ENCODE measurements around the gene MAP3K4.

MAP3K4 gene

DNA sequence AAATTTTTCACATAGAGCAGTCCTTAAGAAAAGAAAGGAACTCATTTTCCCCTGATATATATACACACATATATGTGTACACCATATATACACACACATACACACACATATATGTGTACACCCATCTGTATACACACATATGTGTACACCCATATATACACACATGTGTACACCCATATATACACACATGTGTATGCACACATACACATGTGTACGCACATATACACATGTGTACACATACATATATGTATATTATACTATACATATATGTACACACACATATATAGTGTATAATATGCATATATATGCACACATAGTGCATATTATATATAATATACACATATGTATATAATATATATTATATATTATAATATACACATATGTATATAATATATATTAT, 9.1 kb downstream of the MAP3K4 start:
- DNase-seq (ENCODE audit: low spot score): no peak

DNA sequence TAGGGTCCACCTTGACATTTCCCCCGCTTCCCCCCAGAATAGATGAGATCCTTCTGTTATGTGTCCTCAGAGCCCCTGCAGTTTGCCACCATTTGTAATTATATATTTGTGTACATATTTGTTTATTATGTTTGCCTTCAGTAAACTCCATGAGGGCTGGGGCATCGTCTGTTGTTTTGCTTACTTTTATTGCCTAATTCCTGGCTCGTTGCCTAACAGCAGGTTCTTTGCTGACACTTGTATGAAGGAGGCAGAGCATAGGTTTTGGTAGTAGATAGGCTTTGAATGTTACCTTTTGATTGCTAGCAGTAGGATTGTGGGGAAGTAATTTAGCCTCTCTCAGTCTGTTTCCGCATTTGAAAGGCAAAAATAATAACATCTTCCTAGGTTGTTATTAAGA, 9.9 kb downstream of the MAP3K4 start:
- no peak for DNase-seq (ENCODE audit: low spot score)

DNA sequence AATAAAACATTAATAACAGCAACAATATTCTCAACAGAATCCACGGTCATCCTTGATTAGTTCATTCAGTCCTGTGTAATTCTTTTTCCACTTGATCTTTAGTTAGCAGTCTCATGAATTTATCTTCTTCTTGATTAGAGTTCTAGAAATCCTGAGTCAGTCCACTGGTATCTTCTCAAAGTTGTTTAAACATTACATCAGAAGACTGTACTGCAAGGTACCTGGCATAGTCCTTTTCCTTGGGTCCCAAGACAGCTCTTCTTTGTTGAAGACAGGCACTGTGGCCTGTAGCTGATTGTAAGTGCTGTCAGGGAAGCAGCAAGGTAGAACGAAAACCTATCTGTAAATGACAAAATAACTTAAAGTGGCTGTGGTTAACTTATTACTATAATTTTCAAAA, 11.8 kb downstream of the MAP3K4 start:
- no peak for DNase-seq (ENCODE audit: low spot score)

DNA sequence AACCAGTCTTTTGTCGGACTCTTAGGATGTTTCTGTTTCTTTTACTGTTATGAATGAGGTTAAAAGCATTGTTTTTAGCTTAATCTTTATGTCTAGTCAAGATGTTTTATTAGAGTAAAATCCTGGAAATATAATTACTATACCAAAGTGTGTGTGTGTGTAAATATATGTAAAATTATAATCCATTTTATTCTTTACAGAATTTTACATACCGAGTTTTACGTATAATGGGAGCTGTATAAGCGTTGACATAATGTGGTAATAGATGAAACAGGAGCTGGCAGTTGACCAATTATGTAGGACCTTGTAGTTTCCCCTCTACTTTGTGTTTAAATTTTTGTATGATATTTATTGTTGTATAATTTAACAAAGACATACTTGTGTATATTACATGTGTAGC, 16.7 kb downstream of the MAP3K4 start:
- DNase-seq (ENCODE audit: low spot score): no peak

DNA sequence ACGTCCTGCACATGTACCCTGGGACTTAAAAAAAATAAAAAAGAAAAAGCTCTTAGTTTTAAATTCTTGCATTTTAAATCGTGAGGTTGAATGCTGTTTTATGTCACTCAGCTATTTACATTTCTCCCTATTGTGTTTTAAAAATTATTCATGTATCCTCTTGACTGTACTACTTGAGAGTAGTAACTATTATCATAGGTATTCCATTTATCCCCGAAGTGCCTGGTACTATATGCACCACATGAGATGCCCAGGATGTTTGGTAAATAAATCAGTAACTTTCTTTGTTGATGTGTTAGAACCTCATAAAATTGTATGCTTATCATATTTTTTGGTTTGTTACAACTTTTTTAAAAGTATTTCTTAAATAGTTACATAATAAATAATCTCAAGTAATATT, 18.4 kb downstream of the MAP3K4 start:
- DNase-seq (ENCODE audit: low spot score): no peak

DNA sequence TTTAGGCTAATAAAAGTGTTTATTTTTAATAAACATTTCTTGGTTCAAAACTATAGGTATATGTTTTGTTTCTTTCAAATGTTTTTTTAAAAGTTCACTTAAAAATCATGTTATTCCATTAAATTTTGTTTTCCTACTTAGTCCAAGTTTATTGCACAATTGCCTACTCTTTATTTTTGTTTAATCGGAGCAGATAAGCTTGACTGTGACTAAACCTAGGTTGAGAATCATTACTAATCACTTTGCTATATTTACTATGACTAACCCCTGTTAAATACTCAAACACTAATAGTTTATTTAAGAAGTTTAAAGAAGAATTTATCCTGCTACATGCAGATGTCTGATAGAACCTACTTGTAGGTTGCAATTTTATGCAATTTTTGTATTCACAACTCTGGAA, 18.8 kb downstream of the MAP3K4 start:
- no peak for DNase-seq (ENCODE audit: low spot score)

DNA sequence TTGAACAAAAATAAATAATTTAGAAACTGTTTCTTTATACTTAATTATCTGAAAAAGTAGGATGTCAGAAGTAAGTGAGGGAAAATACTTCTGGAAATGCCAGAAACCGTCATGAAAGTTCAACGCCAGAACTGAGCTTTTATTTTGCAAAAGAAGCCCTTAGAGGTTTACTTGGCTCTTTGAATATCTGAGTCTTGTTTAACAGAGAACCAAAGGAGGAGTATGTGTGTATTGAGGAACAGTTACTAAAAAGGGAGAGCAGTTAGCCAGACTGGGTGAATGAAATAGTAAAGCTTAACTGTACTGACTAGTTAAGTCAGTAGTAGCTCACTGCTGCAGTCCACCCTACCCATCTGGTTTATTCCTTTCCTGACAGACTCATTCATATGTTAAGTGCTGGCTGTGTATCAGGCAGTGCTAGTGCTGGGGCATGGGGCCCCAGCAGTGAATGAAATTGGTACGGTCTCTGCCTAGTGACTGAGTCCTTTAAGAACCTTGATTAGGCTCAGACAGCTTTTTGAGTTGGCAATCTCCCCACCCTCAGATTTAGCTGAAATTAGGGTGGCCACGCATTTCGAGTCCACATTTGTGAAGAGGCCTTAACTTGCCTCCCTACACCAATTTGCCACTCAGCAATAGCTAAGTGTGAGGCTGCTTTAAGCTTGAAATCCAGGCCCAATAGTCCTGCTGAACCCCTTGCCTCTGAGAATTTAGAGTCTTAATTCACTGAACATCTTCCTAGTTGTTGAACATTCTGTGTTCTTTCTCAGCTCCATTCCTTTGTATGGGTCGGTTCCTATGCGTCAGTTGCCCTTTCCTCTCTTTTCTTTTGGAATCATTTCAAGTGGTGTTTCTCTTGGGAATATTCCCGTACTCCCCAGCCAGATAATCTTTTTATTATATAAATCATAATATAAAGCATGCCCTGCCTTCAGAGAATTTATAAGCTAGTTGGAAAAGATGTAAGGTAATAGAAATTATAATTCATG, 20.2 kb downstream of the MAP3K4 start:
- no peak for DNase-seq (ENCODE audit: low spot score)

DNA sequence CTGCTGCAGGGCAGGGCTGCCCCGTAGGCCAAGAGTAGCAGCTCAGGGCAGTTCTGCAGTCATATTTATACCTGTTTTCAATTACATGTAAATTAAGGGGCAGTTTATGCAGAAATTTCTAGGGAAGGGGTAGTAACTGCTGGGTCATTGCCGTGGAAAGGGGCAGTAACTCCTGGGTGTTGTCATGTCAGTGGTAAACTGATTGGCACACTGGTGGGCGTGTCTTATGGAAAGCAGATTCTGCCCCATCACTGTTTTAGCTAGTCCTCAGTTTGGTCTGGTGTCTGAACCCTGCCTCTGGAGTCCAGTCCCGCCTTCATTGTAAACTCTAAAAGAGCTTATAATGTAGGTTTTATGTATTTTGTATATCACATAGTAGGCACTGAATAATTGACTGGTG, 22.1 kb downstream of the MAP3K4 start:
- no peak for DNase-seq (ENCODE audit: low spot score)

DNA sequence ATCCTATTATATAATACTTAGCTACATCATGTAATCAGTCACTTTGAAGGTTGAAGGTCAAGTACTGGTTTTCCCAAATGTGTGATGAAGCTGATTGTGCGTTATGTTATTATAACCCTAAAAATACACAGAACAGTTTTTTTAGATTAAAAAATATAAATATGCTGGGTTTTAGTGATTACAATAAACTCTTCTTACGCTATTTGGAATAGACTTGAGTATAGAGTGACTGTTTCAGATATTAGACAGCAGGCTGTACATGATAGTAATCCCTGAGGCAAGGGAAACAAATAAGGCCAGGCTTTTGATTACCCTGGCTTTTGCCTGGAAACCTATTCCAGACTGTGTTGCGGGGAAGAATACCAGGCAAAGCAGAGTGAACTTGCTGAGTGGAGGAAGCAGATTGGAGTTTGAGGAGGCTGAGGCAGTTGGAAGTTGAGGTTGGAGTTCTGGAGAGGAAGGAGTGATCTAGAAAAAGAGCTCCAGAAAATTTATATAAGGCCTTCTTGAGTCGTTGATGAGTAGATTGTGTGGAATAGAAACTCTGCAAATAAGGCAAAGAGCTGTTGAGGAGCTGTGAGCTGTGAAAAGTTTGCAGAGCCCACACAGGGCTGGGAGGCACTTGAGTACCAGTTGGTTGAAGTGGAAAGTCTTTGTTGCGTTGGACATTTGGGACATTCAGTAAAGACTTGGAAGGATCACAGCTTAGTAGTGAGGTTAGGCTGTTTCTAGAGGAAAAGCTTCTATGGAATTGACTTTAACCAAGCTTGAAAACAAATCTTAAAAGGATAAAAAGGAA, 26.4 kb downstream of the MAP3K4 start:
- no peak for DNase-seq (ENCODE audit: low spot score)

DNA sequence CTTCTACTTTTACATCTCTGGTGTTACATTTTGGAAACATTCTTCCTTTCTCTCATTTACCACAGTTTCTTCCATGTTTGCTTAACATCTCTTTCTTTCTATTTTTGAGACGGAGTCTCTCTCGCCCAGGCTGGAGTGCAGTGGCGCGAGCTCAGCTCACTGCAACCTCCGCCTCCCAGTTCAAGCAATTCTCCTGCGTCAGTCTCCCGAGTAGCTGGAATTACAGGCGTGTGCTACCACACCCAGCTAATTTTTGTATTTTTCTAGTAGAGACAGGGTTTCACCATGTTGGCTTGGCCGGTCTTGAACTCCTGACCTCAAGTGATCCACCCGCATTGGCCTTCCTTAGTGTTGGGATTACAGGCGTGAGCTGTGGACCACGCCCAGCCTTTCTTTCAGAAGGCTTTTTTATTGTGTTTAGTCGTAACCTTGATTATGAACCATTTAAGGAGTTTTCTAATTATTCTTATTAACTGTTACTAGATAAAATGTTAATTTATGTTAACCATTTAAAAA, 27.8 kb downstream of the MAP3K4 start:
- no peak for DNase-seq (ENCODE audit: low spot score)

DNA sequence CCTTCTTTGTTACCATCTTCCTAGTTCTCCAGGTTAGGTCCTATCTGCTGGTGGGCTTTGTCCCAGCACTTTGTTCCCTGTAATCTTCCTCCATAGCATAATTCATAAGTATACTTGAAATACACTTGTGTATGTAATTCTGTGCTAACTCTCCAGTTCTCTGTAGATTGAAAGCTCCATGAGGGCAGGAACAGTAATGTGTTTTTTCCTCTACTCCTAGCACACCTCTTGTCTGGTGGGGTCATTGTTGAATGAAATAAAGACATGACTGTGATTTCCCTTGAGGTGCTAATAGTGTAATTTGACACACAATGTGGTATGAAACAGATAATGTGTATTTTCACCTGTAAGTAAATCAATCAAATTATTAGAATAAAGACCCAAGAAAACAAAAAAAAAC, 30.0 kb downstream of the MAP3K4 start:
- no peak for DNase-seq (ENCODE audit: low spot score)

DNA sequence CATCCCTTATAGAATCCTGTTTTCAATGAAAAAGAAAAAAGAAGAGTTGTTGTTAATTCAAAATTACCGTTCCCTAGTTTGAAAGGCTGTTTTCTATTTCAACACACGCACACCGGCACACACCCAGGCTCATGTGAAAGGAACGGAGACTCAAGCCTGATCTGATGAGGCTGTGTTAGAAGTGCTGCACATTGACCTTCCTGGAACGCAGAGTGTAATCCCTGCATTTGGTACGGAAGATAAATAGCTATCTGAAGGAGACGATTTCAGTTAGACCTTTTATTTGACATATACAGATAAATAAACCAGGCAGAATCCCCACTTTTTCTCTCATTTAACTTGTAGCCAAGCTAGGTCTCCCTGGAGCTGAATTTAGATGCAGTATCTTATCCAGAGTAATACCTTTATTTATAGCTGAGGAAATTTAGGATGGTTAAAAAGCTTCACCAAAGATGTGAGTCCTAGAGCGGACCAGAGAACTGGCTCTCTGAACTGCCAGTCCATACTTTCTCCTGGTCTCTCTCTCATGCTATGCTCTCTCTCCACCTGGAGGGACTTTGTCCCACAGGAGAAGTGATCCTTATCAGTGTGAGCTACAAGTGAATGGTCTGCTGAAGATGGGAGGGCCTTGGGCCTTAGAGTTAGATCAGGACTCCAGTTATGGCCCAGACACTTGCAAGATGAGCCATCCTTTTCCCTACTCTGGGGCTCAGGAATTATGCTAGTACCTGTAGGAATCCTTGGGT, 30.6 kb downstream of the MAP3K4 start:
- DNase-seq (ENCODE audit: low spot score): no peak

DNA sequence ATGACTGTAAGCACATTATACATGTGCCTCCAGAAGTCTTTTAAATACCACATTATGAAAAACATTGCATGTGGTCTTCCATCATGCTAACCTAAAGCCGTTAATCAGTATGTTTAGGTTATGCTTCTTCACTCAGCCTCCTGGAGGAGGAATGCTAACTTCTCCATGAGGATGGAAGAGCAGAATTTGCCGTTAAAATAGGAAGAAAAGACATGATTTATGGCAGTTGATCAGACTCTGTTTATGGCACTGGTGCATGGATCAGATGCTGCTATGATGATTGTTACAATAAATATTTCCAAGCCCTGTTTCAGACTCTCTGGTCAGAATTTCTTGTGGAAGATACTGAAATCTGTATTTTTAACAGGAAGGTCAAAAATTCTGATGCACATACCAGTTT, 31.7 kb downstream of the MAP3K4 start:
- no peak for DNase-seq (ENCODE audit: low spot score)

DNA sequence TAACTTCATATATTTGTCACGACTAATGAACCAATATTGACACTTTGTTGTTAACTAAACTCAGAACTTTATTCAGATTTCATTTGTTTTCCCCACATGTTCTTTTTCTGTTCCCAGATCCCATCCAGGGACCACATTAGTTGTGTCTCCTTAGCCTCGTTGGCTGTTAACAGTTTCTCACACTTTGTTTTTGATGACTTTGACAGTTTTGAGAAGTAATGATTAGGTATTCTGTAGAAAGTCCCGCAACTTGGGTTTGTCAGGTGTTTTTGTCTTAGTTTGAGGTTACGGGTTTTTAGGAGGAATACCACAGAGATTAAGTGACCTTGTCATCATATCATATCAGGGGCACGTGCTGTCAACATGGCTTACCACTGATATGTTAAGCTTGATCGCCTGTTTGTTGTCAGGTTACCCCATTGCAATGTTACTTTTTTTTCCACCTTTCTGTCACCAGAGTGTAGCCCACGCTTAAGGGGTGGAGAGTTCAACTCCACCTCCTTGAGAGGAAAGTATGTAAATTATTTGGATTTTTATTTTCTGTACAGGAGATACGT, 32.9 kb downstream of the MAP3K4 start:
- no peak for DNase-seq (ENCODE audit: low spot score)

DNA sequence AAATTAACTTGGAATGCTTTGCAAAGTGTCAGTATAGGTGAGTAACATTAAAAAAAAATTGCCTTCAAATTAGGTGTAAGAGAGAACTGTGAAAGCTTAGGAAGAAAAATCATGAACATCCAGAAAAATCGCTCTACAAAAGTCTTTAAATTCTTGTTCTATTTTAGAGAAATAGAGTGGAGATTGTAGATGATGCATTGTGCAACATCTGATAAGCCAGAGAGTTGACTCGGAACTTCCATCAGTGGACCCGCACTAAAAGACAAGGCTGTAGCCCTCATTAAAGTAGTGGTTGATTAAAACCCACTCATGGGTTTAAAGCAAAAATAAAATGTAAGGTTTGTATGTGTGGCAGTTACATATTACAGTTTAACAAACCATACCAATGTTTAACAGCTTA, 35.8 kb downstream of the MAP3K4 start:
- no peak for DNase-seq (ENCODE audit: low spot score)

DNA sequence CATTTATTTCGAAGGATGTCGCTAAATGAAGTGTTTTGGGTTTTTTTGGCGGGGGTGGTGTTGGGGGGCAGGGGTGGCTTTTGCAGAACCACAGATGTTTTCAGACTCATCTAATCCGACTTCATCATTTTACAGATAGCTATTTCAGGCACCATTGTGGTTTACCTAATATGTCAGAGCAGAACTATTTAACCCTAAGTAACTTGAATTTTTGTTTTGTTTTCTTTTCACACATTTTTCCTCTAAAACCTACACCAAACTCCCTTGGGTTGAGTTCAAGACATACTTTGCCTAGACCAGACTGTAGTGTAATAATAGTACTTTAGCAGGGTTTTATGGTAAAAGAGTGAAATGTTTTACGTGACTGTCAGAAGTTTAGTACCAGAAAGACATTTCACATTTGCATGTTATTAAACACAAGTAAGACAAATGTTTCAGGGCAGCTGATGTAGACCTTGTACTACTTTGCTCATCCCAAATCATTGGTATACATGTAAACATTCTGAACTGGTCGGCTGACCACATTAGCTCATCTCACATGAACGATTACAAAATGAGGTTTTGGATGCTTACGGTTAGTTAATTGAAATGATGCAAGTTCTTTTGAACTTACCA, 37.7 kb downstream of the MAP3K4 start:
- no peak for DNase-seq (ENCODE audit: low spot score)

DNA sequence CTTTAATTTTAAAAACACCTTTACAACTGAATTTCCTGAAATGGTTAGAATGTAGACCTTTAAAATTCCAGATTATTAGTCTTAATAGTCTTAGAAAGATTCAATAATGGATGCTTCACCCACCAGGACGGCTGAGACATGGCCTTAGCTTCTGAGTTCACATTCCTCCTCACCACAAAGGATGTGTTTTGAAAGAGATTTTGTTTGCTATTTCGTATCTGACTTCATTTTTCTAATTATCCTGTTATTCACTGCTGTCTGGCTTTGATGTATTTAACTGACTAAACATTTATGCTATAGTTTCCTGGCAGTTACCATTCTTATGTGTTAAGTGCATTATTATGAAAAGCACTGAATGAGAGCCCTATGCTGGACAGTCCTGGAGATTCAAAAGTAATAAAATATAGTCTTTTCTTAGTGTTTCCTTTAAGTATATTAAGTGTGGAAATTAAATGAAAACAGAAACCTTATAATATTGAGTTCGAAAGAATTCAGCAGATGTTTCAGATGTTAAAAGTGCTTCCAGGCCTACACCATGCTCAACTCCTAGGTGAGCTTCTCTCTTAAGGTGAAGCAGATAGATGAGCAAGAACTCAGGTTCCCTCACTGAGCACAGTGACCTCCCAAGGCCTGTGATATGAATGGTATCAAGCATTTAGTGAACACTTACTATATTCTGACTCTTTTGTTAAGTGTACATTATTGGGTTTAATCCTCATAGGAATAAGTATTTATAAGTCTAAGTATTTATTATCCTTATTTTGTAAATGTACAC, 40.3 kb downstream of the MAP3K4 start:
- no peak for DNase-seq (ENCODE audit: low spot score)

DNA sequence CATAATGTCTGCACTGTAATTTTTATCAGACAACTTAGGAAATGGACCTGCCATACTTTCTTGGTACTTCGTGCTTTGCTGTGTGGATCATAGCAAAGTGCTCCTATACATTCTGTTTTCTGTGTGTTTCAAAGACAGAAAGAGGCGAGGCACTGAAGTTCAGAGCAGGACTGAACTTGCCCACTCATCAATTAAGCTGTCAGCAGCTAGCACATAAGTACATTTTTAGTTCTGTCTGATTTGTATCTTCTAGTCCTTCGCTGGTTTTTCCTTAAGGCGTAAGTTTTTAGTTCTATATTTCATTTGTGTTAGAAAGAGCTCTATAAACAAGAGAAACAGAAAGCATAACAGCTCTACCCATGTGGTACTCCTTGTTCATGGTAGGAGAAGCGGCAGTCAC, 42.1 kb downstream of the MAP3K4 start:
- peak; percentile 49 for DNase-seq (ENCODE audit: low spot score)

DNA sequence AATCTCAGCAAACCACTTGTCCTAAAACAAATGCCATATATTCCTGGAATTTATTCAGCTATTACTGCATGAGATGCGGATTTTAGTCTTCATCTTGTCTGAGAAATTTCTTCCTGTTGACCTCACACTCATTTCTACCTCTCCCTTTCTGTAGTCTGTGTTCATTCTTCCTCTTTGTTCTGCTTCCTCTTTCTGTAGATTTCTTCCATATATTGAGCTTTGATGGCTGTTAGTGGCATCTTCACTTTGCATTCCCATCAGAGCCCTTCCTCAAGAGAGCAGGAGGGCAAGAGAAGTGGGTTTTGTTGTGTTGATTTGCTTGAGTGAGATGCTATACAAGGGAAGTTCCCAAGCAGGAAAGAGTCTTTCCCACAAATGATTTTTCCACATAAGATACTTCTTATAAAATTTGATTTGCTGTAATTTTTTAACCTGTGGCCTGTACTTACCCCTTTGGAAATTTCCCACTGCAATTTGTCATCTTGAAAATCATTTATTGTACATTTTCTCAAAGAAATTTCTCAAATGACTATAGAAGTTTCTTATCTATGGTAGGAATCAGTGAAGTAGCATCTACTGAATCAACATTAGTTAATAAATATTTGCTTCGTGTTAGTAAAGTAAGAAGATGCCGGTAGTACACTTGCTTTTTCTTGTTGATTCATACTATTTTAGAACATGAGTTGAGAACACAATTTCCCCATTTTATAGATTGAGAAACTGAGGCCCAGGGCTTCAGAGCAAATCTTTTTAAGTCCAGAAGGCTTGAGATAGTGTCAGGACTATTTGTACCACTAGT, 43.8 kb downstream of the MAP3K4 start:
- DNase-seq (ENCODE audit: low spot score): no peak

DNA sequence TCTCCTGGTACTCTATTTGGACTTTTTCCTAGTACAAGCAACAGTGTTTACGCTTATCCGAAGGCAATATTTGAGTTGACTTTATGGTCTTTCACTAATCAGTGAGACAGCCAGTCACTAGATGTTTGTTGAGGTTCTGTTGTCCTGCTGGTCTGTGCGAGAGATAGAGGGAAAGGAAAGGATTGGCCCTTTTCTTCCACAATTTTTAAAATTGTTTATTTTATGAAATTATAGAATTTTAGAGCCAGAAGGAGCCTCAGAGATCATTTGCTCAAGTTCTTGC, 44.4 kb downstream of the MAP3K4 start:
- no peak for DNase-seq (ENCODE audit: low spot score)

All from putamen (tissue), 1 donor.